Measurements from ENCODE around the gene MAMLD1. TPM values are rescaled to one million over a fixed set of nuclear protein-coding genes. Genes with fewer than 3 reads are reported as not detected.

The MAMLD1 gene
- total and polyA plus RNA-seq, 11 donors: 1.2 to 3.0 (median 1.4) TPM

DNA sequence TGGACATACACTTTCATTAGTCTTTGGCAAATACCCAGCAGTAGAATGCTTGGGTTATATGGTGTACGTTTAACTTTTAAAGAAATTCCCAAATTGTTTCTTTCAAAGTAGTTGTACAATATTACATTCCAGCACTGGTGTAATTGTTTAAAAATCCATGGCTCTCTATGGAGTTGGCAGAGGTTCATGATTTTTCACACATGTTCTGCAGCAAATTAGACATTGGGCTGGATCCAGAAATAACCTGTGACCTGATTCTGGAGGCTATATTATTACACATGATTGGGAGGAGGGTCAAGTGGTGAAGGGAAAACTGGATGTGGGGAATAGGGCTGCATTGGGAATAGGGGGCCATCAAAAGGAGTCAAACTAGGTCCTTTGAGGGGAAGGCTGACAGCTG is 41.9 kb downstream of the MAMLD1 start:
- Histone ChIP-seq H3K4me1 (peaks cover 0 to 14% (median 3%) of the 10 kb centered on the region in 12 donors), H3K27ac (no peak overlapping the region), H3K4me3 (no peak overlapping the region), H3K36me3 (no peaks in the 10 kb centered on the region), H3K27me3 (no peaks in the 10 kb centered on the region), H3K9me3 (no peaks in the 10 kb centered on the region)
- intact Hi-C loops (cut with DNase I): loop anchor here in 1 of 10 donors (5.0 kb wide), 1 partner anchor 38 kb away; no protein-coding TSS in a partner anchor
- no peak for TF ChIP-seq POLR2A (IDR thresholded peaks at IDR 0.05)
- TF ChIP-seq CTCF (IDR thresholded peaks at IDR 0.05): no peak
- 36 to 56% (median 46%) methylated on average over 1 of the region's 1 CpG for WGBS, 4 donors
- DNase-seq: no peak
- no peak for ATAC-seq

DNA sequence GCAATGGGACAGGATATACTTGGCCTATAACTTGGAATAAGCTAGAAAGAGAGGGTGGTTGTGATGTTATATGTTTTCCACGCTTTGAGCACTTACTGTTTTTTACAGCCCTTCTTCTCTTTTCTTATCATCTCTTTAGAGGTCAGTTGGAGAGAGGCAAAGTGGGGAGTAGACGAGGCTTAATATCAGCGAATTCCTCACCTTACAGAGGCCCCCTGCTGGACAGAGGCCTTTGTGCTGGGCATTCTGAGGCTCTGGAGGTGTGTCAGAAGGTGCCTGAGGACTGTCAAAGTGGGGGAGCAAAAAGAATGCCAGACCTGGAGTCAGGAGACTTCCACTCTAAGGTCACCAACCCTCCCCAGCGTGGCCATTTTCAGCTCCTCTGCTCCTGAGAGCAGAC is 42.5 kb downstream of the MAMLD1 start:
- H3K27me3 ChIP-seq: no peaks in the 10 kb centered on the region
- peaks cover 0 to 20% (median 4%) of the 10 kb centered on the region in 12 donors for H3K4me1 ChIP-seq
- no peak overlapping the region for H3K4me3 ChIP-seq
- no peak for TF ChIP-seq POLR2A (IDR thresholded peaks at IDR 0.05)
- peak in 1 of 12 donors; percentile 17 for TF ChIP-seq CTCF (IDR thresholded peaks at IDR 0.05)
- WGBS, 4 donors: 50 to 78% (median 59%) methylated on average over 4 of the region's 4 CpGs
- intact Hi-C loops (cut with DNase I): loop anchor here in 1 of 10 donors (5.0 kb wide), 1 partner anchor 38 kb away; no protein-coding TSS in a partner anchor
- no peak for ATAC-seq
- H3K9me3 ChIP-seq: no peaks in the 10 kb centered on the region
- H3K36me3 ChIP-seq: no peaks in the 10 kb centered on the region
- DNase-seq: no peak
- no peak overlapping the region for H3K27ac ChIP-seq

DNA sequence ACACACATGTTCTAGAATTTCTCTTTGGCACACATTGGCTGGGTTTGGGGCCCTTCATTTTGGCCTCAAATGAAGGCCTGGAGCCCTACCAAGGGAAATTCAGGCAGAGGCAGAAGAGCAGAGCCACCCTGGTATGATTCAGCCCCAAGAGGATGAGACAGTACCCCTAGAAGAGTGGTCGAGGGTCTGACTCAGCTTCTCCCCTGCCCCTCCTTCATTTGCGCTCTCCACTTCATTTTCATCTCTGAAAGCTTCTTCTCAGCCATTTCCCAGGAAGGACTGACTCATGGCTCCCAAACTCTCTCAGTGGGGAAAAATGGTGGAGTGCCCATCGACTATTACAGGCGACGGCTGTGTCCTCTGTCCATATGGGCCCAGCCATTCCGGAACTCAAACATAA is 43.5 kb downstream of the MAMLD1 start:
- Histone ChIP-seq H3K4me3 (no peak overlapping the region), H3K4me1 (peaks cover 0 to 22% (median 4%) of the 10 kb centered on the region in 12 donors), H3K9me3 (no peaks in the 10 kb centered on the region), H3K36me3 (no peaks in the 10 kb centered on the region), H3K27me3 (peaks cover 0 to 3% (median 0%) of the 10 kb centered on the region in 9 donors), H3K27ac (no peak overlapping the region)
- WGBS, 4 donors: 81 to 96% (median 88%) methylated on average over 6 of the region's 6 CpGs
- DNase-seq (no peak), ATAC-seq (no peak)
- intact Hi-C loops (cut with DNase I): loop anchor here in 1 of 10 donors (5.0 kb wide), 1 partner anchor 39 kb away; no protein-coding TSS in a partner anchor
- TF ChIP-seq CTCF (IDR thresholded peaks at IDR 0.05): no peak
- TF ChIP-seq POLR2A (IDR thresholded peaks at IDR 0.05): no peak

GRCh38 chrX:150408007-150408406 is 44.9 kb downstream of the MAMLD1 start:
- WGBS, 4 donors: 70 to 85% (median 77%) methylated on average over 5 of the region's 5 CpGs
- H3K36me3 ChIP-seq: no peaks in the 10 kb centered on the region
- TF ChIP-seq CTCF (IDR thresholded peaks at IDR 0.05) (no peak), POLR2A (IDR thresholded peaks at IDR 0.05) (no peak)
- peaks cover 0 to 3% (median 0%) of the 10 kb centered on the region in 9 donors for H3K27me3 ChIP-seq
- DNase-seq (no peak), ATAC-seq (no peak)
- no peak overlapping the region for H3K27ac ChIP-seq
- H3K4me3 ChIP-seq: no peak overlapping the region
- no peaks in the 10 kb centered on the region for H3K9me3 ChIP-seq
- H3K4me1 ChIP-seq: peaks cover 0 to 22% (median 4%) of the 10 kb centered on the region in 12 donors
- intact Hi-C loops (cut with DNase I): loop anchor here in 1 of 10 donors (5.0 kb wide), 1 partner anchor 41 kb away; no protein-coding TSS in a partner anchor
